GM23338 (cell line): ENCODE results near the gene SNAPC4. TPM values are rescaled to one million over a fixed set of nuclear protein-coding genes. Genes with fewer than 3 reads are reported as not detected.

Source experiments
- ATAC-seq: fragments of 200-7000 bp; cut with Tn5 transposase; 3 replicates; pipeline ENCODE4 v1.9.1; 2020
- DNase-seq: peaks from one replicate; pipeline ENCODE4 v3.0.0-alpha.2; 2015; ENCODE audit warnings: low spot score
- H2AFZ ChIP-seq: fragments of 200-600 bp; sonication (generic); 2 replicates; pipeline ENCODE4 v1.8.0; 2016; ENCODE audit warnings: antibody characterized with exemption, mild to moderate bottlenecking, moderate library complexity
- H3F3A ChIP-seq: fragments of 200-600 bp; sonication (generic); replicated peaks from 2 replicates; pipeline ENCODE4 v1.8.0; 2017; ENCODE audit warnings: antibody characterized with exemption, mixed run types, low read depth
- H3K27ac ChIP-seq: fragments of 200-600 bp; sonication (generic); 2 replicates; pipeline ENCODE4 v1.6.1; 2016; ENCODE audit warnings: low read depth
- H3K27me3 ChIP-seq: fragments of 200-600 bp; sonication (generic); 2 replicates; pipeline ENCODE4 v1.8.0; 2016; ENCODE audit warnings: mild to moderate bottlenecking, mixed run types, moderate library complexity; ENCODE audit not compliant: insufficient read depth
- H3K36me3 ChIP-seq: fragments of 200-600 bp; sonication (generic); 2 replicates; pipeline ENCODE4 v1.8.0; 2016; ENCODE audit warnings: mild to moderate bottlenecking; ENCODE audit not compliant: insufficient read depth
- H3K4me1 ChIP-seq: fragments of 200-600 bp; sonication (generic); 2 replicates; pipeline ENCODE4 v1.8.0; 2016; ENCODE audit warnings: mild to moderate bottlenecking, moderate library complexity; ENCODE audit not compliant: insufficient read depth
- H3K4me2 ChIP-seq: fragments of 200-600 bp; sonication (generic); 2 replicates; pipeline ENCODE4 v1.7.1; 2017; ENCODE audit warnings: mixed run types
- H3K4me3 ChIP-seq: fragments of 200-600 bp; sonication (generic); 2 replicates; pipeline ENCODE4 v1.6.1; 2016; ENCODE audit warnings: mixed run types
- H3K79me2 ChIP-seq: fragments of 200-600 bp; sonication (generic); replicated peaks from 2 replicates; pipeline ENCODE4 v1.8.0; 2017; ENCODE audit warnings: mild to moderate bottlenecking; ENCODE audit not compliant: insufficient read depth
- H3K9me2 ChIP-seq: fragments of 200-600 bp; sonication (generic); 2 replicates; pipeline ENCODE4 v1.8.0; 2017; ENCODE audit not compliant: insufficient read depth
- H4K20me1 ChIP-seq: fragments of 200-600 bp; sonication (generic); replicated peaks from 2 replicates; pipeline ENCODE4 v1.8.0; 2017; ENCODE audit warnings: mild to moderate bottlenecking; ENCODE audit not compliant: insufficient read depth
- H3K27ac Mint-ChIP-seq: 2 replicates; pipeline ENCODE4 v1.8.0; 2020; ENCODE audit warnings: inconsistent platforms, mild to moderate bottlenecking, moderate library complexity, mixed read lengths
- H3K27me3 Mint-ChIP-seq: 3 replicates; pipeline ENCODE4 v1.8.0; 2022; ENCODE audit warnings: low read depth, mild to moderate bottlenecking, moderate library complexity, mixed read lengths, inconsistent platforms; ENCODE audit not compliant: insufficient read depth, poor library complexity
- H3K36me3 Mint-ChIP-seq: 3 replicates; pipeline ENCODE4 v1.8.0; 2021; ENCODE audit warnings: low read depth, mild to moderate bottlenecking, inconsistent platforms, moderate library complexity, mixed read lengths
- H3K4me1 Mint-ChIP-seq: 3 replicates; pipeline ENCODE4 v1.8.0; 2020; ENCODE audit warnings: mild to moderate bottlenecking, inconsistent platforms, mixed read lengths
- H3K4me3 Mint-ChIP-seq: 3 replicates; pipeline ENCODE4 v1.8.0; 2021; ENCODE audit warnings: moderate library complexity, mild to moderate bottlenecking, inconsistent platforms, mixed read lengths
- H3K9me3 Mint-ChIP-seq: 3 replicates; pipeline ENCODE4 v1.8.0; 2020; ENCODE audit warnings: moderate library complexity, mild to moderate bottlenecking, inconsistent platforms, mixed read lengths
- CREB1 ChIP-seq: fragments of 250-450 bp; sonication (Bioruptor Pico); IDR thresholded peaks from 2 replicates; pipeline ENCODE4 v1.5.0; 2020; ENCODE audit warnings: low read depth, mild to moderate bottlenecking, moderate library complexity
- EZH2 ChIP-seq: fragments of 200-600 bp; sonication (generic); IDR thresholded peaks from one replicate; pipeline ENCODE4 v1.8.0; 2017; ENCODE audit warnings: antibody characterized with exemption, mild to moderate bottlenecking, low read depth; ENCODE audit not compliant: unreplicated experiment
- EZH2phosphoT487 ChIP-seq: fragments of 200-600 bp; sonication (generic); IDR thresholded peaks from one replicate; pipeline ENCODE4 v1.8.1; 2018; ENCODE audit warnings: antibody characterized with exemption; ENCODE audit not compliant: unreplicated experiment
- JUNB ChIP-seq: IDR thresholded peaks from one replicate; pipeline ENCODE4 v1.6.1; 2016; ENCODE audit warnings: antibody characterized with exemption; ENCODE audit not compliant: unreplicated experiment
- NANOG ChIP-seq: IDR thresholded peaks from 2 replicates; pipeline ENCODE4 v1.6.1; 2016; ENCODE audit warnings: antibody characterized with exemption, borderline replicate concordance
- POLR2AphosphoS5 ChIP-seq: IDR thresholded peaks from 2 replicates; pipeline ENCODE4 v1.6.1; 2016; ENCODE audit warnings: antibody characterized with exemption, low read depth
- STAT1 ChIP-seq: IDR thresholded peaks from one replicate; pipeline ENCODE4 v1.6.1; 2016; ENCODE audit warnings: antibody characterized with exemption; ENCODE audit not compliant: unreplicated experiment
- ZNF114 ChIP-seq: fragments of 250-450 bp; sonication (Bioruptor Pico); IDR thresholded peaks from 2 replicates; pipeline ENCODE4 v1.5.0; 2020; ENCODE audit warnings: mild to moderate bottlenecking, moderate library complexity
- ZNF331 ChIP-seq: fragments of 250-450 bp; sonication (Bioruptor Pico); IDR thresholded peaks from 2 replicates; pipeline ENCODE4 v1.5.0; 2020; ENCODE audit warnings: low read depth, mild to moderate bottlenecking, moderate library complexity
- polyA plus RNA-seq: library from polyadenylated mRNA; unstranded; fragments of >200 nt; fragmentation: Nextera tagmentation; extraction: Ambion mirVana; gene quantifications from 2 replicates; pipeline ENCODE4 v1.2.1, GENCODE V29; 2016
- total RNA-seq: library from RNA; depleted of rRNA; stranded (reverse); fragments of >200 nt; shearing (Covaris generic); gene quantifications from 2 replicates; pipeline ENCODE4 v1.2.3, GENCODE V29; 2014
- TF ChIP-seq, protein P1 (sequence below): IDR thresholded peaks from 2 replicates; pipeline ENCODE4 v1.6.1; 2016; ENCODE audit warnings: antibody characterized with exemption
- TF ChIP-seq, protein P2 (sequence below), 2 experiments: fragments of 200-600 bp in 1 of 2; sonication (generic) in 1 of 2; conservative IDR thresholded peaks; 2 replicates each; pipeline versions ENCODE4 v1.5.1 to v1.6.1; 2016 to 2017; ENCODE audit warnings: antibody characterized with exemption in 2 of 2, low read depth in 2 of 2, mild to moderate bottlenecking in 2 of 2, moderate library complexity in 1 of 2
- TF ChIP-seq, protein P3 (sequence below): fragments of 250-450 bp; sonication (Bioruptor Pico); IDR thresholded peaks from 2 replicates; pipeline ENCODE4 v1.5.0; 2020; ENCODE audit warnings: mild to moderate bottlenecking, moderate library complexity
- TF ChIP-seq, protein P4 (sequence below): IDR thresholded peaks from one replicate; pipeline ENCODE4 v1.6.1; 2018; ENCODE audit warnings: antibody characterized with exemption; ENCODE audit not compliant: unreplicated experiment

Gene SNAPC4
- total and polyA plus RNA-seq, 2 experiments from 2014 or later: 8.8 to 22.7 TPM

DNA sequence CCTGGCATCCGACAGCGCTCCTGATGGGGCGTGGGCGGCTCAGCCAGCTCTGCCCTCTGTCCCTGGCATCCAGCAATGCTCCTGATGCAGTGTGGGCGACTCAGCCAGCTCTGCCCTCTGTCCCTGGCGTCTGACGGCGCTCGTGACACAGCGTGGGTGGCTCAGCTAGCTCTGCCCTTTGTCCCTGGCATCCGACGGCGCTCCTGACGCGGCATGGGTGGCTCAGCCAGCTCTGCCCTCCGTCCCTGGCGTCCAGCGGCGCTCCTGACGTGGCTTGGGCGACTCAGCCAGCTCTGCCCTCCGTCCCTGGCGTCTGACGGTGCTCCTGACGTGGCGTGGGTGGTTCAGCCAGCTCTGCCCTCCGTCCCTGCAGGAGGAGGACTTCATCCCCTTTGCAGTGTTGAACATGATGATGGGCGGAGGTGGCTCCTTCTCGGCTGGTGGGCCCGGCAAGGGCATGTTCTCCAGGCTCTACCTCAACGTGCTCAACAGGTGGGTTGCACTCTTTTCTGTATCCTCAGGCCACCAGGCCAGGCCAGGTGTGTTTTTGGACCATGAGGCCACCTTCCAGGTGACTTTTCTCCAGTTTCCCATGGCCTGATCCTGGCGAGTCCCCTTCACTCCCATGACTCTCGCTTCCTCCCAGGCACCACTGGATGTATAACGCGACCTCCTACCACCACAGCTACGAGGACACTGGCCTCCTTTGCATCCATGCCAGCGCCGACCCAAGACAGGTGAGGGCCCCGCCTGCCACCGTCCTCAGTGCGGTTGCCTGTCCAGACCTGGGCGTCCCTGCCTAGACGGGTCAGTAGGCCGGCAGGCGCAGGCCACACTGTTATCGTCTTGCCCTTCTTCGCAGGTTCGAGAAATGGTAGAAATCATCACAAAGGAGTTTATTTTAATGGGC, 18.5 kb upstream of the SNAPC4 start:
- Histone ChIP-seq H3K36me3 (peaks cover 16% of the 10 kb centered on the region), H3F3A (0 out of 2 replicates have a peak, but pooled peaks cover 7% of the 10 kb centered on the region), H3K27me3 (no peaks in the 10 kb centered on the region), H3K4me1 (no peaks in the 10 kb centered on the region), H3K4me2 (no peak overlapping the region), H3K9me2 (no peaks in the 10 kb centered on the region), H3K79me2 (peaks cover 15% of the 10 kb centered on the region), H2AFZ (no peak overlapping the region), H3K27ac (no peak overlapping the region), H3K4me3 (no peak overlapping the region), H4K20me1 (peaks cover 4% of the 10 kb centered on the region)
- no peaks in the 10 kb centered on the region for H3K9me3 Mint-ChIP-seq
- no peak overlapping the region for H3K27ac Mint-ChIP-seq
- TF ChIP-seq, protein P1, sequence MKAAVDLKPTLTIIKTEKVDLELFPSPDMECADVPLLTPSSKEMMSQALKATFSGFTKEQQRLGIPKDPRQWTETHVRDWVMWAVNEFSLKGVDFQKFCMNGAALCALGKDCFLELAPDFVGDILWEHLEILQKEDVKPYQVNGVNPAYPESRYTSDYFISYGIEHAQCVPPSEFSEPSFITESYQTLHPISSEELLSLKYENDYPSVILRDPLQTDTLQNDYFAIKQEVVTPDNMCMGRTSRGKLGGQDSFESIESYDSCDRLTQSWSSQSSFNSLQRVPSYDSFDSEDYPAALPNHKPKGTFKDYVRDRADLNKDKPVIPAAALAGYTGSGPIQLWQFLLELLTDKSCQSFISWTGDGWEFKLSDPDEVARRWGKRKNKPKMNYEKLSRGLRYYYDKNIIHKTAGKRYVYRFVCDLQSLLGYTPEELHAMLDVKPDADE: no peak
- TF ChIP-seq, protein P2, sequence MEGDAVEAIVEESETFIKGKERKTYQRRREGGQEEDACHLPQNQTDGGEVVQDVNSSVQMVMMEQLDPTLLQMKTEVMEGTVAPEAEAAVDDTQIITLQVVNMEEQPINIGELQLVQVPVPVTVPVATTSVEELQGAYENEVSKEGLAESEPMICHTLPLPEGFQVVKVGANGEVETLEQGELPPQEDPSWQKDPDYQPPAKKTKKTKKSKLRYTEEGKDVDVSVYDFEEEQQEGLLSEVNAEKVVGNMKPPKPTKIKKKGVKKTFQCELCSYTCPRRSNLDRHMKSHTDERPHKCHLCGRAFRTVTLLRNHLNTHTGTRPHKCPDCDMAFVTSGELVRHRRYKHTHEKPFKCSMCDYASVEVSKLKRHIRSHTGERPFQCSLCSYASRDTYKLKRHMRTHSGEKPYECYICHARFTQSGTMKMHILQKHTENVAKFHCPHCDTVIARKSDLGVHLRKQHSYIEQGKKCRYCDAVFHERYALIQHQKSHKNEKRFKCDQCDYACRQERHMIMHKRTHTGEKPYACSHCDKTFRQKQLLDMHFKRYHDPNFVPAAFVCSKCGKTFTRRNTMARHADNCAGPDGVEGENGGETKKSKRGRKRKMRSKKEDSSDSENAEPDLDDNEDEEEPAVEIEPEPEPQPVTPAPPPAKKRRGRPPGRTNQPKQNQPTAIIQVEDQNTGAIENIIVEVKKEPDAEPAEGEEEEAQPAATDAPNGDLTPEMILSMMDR (conservative IDR thresholded peaks at IDR 0.05; ENCODE audit: low read depth in 2 of 2): no peak
- TF ChIP-seq EZH2: no peak
- TF ChIP-seq JUNB: no peak
- no peak for TF ChIP-seq CREB1 (CRISPR knock-in tag)
- no peak for TF ChIP-seq POLR2AphosphoS5
- TF ChIP-seq, protein P3, sequence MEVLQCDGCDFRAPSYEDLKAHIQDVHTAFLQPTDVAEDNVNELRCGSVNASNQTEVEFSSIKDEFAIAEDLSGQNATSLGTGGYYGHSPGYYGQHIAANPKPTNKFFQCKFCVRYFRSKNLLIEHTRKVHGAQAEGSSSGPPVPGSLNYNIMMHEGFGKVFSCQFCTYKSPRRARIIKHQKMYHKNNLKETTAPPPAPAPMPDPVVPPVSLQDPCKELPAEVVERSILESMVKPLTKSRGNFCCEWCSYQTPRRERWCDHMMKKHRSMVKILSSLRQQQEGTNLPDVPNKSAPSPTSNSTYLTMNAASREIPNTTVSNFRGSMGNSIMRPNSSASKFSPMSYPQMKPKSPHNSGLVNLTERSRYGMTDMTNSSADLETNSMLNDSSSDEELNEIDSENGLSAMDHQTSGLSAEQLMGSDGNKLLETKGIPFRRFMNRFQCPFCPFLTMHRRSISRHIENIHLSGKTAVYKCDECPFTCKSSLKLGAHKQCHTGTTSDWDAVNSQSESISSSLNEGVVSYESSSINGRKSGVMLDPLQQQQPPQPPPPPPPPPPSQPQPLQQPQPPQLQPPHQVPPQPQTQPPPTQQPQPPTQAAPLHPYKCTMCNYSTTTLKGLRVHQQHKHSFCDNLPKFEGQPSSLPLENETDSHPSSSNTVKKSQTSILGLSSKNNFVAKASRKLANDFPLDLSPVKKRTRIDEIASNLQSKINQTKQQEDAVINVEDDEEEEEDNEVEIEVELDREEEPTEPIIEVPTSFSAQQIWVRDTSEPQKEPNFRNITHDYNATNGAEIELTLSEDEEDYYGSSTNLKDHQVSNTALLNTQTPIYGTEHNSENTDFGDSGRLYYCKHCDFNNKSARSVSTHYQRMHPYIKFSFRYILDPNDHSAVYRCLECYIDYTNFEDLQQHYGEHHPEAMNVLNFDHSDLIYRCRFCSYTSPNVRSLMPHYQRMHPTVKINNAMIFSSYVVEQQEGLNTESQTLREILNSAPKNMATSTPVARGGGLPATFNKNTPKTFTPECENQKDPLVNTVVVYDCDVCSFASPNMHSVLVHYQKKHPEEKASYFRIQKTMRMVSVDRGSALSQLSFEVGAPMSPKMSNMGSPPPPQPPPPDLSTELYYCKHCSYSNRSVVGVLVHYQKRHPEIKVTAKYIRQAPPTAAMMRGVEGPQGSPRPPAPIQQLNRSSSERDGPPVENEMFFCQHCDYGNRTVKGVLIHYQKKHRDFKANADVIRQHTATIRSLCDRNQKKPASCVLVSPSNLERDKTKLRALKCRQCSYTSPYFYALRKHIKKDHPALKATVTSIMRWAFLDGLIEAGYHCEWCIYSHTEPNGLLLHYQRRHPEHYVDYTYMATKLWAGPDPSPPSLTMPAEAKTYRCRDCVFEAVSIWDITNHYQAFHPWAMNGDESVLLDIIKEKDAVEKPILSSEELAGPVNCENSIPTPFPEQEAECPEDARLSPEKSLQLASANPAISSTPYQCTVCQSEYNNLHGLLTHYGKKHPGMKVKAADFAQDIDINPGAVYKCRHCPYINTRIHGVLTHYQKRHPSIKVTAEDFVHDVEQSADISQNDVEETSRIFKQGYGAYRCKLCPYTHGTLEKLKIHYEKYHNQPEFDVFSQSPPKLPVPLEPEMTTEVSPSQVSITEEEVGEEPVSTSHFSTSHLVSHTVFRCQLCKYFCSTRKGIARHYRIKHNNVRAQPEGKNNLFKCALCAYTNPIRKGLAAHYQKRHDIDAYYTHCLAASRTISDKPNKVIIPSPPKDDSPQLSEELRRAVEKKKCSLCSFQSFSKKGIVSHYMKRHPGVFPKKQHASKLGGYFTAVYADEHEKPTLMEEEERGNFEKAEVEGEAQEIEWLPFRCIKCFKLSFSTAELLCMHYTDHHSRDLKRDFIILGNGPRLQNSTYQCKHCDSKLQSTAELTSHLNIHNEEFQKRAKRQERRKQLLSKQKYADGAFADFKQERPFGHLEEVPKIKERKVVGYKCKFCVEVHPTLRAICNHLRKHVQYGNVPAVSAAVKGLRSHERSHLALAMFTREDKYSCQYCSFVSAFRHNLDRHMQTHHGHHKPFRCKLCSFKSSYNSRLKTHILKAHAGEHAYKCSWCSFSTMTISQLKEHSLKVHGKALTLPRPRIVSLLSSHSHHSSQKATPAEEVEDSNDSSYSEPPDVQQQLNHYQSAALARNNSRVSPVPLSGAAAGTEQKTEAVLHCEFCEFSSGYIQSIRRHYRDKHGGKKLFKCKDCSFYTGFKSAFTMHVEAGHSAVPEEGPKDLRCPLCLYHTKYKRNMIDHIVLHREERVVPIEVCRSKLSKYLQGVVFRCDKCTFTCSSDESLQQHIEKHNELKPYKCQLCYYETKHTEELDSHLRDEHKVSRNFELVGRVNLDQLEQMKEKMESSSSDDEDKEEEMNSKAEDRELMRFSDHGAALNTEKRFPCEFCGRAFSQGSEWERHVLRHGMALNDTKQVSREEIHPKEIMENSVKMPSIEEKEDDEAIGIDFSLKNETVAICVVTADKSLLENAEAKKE (CRISPR knock-in tag): no peak
- TF ChIP-seq, protein P4, sequence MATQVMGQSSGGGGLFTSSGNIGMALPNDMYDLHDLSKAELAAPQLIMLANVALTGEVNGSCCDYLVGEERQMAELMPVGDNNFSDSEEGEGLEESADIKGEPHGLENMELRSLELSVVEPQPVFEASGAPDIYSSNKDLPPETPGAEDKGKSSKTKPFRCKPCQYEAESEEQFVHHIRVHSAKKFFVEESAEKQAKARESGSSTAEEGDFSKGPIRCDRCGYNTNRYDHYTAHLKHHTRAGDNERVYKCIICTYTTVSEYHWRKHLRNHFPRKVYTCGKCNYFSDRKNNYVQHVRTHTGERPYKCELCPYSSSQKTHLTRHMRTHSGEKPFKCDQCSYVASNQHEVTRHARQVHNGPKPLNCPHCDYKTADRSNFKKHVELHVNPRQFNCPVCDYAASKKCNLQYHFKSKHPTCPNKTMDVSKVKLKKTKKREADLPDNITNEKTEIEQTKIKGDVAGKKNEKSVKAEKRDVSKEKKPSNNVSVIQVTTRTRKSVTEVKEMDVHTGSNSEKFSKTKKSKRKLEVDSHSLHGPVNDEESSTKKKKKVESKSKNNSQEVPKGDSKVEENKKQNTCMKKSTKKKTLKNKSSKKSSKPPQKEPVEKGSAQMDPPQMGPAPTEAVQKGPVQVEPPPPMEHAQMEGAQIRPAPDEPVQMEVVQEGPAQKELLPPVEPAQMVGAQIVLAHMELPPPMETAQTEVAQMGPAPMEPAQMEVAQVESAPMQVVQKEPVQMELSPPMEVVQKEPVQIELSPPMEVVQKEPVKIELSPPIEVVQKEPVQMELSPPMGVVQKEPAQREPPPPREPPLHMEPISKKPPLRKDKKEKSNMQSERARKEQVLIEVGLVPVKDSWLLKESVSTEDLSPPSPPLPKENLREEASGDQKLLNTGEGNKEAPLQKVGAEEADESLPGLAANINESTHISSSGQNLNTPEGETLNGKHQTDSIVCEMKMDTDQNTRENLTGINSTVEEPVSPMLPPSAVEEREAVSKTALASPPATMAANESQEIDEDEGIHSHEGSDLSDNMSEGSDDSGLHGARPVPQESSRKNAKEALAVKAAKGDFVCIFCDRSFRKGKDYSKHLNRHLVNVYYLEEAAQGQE: no peak
- TF ChIP-seq ZNF114 (CRISPR knock-in tag): no peak
- TF ChIP-seq STAT1: no peak
- TF ChIP-seq NANOG: no peak
- no peak for TF ChIP-seq EZH2phosphoT487
- TF ChIP-seq ZNF331 (CRISPR knock-in tag): no peak
- H3K4me1 Mint-ChIP-seq: no peaks in the 10 kb centered on the region; the same call in 2 of the 3 replicates
- ATAC-seq (no peak), DNase-seq (no peak)
- H3K36me3 Mint-ChIP-seq: peaks cover 75% of the 10 kb centered on the region
- peaks cover 4% of the 10 kb centered on the region for H3K27me3 Mint-ChIP-seq
- H3K4me3 Mint-ChIP-seq: no peak overlapping the region; the same call in 2 of the 3 replicates
